Stomach (tissue), 9 donors: ENCODE data around the gene TMEM176A. TPM values are rescaled to one million over a fixed set of nuclear protein-coding genes. Genes with fewer than 3 reads are reported as not detected.

Experiments used
- DNase-seq, 2 donors: peaks; one replicate each; pipeline versions ENCODE4 v3.0.0 to v3.0.0-alpha.2; 2013 to 2019
- H3K27ac ChIP-seq, 5 donors: fragments of 200-600 bp in 4 of 5; sonication (generic) in 4 of 5; one replicate each; pipeline ENCODE4 v1.5.1; 2013 to 2019; ENCODE audit warnings: mild to moderate bottlenecking in 1 of 5, moderate library complexity in 1 of 5
- H3K27me3 ChIP-seq, 3 donors: fragments of 200-600 bp; sonication (generic); one replicate each; pipeline ENCODE4 v1.5.1; 2017 to 2019; ENCODE audit warnings: mixed run types in 1 of 3
- H3K36me3 ChIP-seq, 4 donors: fragments of 200-600 bp; sonication (generic); 1 replicate in 3 of 4; 2 replicates in 1 of 4; pipeline ENCODE4 v1.5.1; 2016 to 2019
- H3K4me1 ChIP-seq, 4 donors: fragments of 200-600 bp; sonication (generic); one replicate each; pipeline ENCODE4 v1.5.1; 2016 to 2019
- H3K4me3 ChIP-seq, 4 donors: fragments of 200-600 bp; sonication (generic) in 3 of 4; one replicate each; pipeline ENCODE4 v1.5.1; 2016 to 2019; ENCODE audit warnings: mild to moderate bottlenecking in 1 of 4
- H3K9me3 ChIP-seq, 4 donors: fragments of 200-600 bp; sonication (generic); one replicate each; pipeline ENCODE4 v1.5.1; 2016 to 2019
- EP300 ChIP-seq: sonication (generic); formaldehyde crosslinking; IDR thresholded peaks from one replicate; pipeline ENCODE4 v1.6.1; 2017; ENCODE audit warnings: antibody characterized with exemption
- POLR2A ChIP-seq, 4 donors: fragments of 450-650 bp; IDR thresholded peaks; one replicate each; pipeline ENCODE4 v1.6.1; 2016; ENCODE audit warnings: antibody characterized with exemption in 4 of 4, control low read depth in 2 of 4, mild to moderate bottlenecking in 1 of 4, moderate library complexity in 1 of 4
- POLR2AphosphoS5 ChIP-seq, 3 donors: sonication (generic); formaldehyde crosslinking; IDR thresholded peaks; one replicate each; pipeline ENCODE4 v1.6.1; 2016; ENCODE audit warnings: antibody characterized with exemption in 3 of 3
- WGBS, 5 donors: extraction: QIAGEN DNeasy Blood & Tissue Kit in 3 of 5; methylation state at CpG; one replicate each; pipeline versions ENCODE4 v1.1.5 to v1.1.7; 2013 to 2018; 5-methylcytosine and 5-hydroxymethylcytosine counted together
- intact Hi-C: fragments of 100-400 bp; cut with DNase I; formaldehyde crosslinking; loops from one replicate; pipeline ENCODE4 v1.15.1; 2023; ENCODE audit warnings: low total_unique reads
- polyA plus RNA-seq, 3 donors: library from polyadenylated mRNA; stranded (reverse); fragments of 200-250 nt; gene quantifications; one replicate each; pipeline ENCODE4 v1.2.3, GENCODE V29; 2013
- total RNA-seq, 5 donors: library from RNA; depleted of rRNA; stranded (reverse); fragments of >200 nt; gene quantifications; one replicate each; pipeline versions ENCODE4 v1.1.0 to v1.2.3, GENCODE V29; 2014 to 2016
- TF ChIP-seq, protein P1 (sequence below), 7 experiments: fragments of 450-650 bp in 4 of 7; fragments of 200-600 bp in 3 of 7; sonication (generic) in 3 of 7; IDR thresholded peaks; one replicate each; pipeline ENCODE4 v1.5.1; 2016 to 2019; ENCODE audit warnings: antibody characterized with exemption in 7 of 7, control low read depth in 2 of 7, mild to moderate bottlenecking in 1 of 7
- donor health status: healthy with polysubstance abuse.
- donor health status: Bipolar disorder and iron deficiency.
- donor health status: healthy.

TMEM176A gene
- total and polyA plus RNA-seq, 8 donors: 14.7 to 116 (median 38.9) TPM

DNA sequence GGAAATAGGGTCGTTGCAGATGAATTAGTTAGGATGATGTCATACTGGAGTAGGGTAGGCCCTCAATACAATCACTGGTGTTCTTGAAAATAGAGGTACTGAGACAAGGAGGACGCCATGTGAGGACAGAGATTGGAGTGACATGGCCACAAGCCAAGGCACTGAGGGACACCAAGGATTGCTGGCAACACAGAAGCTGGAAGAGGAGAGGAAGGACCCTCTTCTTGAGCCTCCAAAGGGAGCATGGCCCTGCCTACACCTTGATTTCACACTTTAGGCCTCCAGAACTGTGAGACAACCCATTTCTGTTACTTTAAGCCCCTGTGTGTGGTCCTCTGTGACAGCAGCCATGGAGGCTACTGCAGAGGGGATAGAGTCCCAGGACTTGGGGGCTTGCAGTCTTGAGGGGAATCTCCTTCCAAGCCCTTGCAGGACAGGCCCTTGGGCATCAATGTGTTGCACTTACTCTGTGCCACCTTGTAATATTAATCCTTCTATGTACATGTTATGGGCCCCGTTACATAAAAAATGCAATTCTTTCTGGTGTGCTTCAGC is 48.1 kb downstream of the TMEM176A start:
- Histone ChIP-seq H3K4me1 (peaks cover 0 to 7% (median 3%) of the 10 kb centered on the region in 4 donors), H3K36me3 (no peaks in the 10 kb centered on the region), H3K9me3 (no peaks in the 10 kb centered on the region), H3K27me3 (peaks cover 0 to 28% (median 0%) of the 10 kb centered on the region in 3 donors), H3K4me3 (no peak overlapping the region), H3K27ac (no peak overlapping the region)
- intact Hi-C loops: no loop called here
- DNase-seq: no peak
- WGBS, 5 donors: 63 to 79% (median 74%) methylated on average over 3 of the region's 3 CpGs
- TF ChIP-seq, protein P1, sequence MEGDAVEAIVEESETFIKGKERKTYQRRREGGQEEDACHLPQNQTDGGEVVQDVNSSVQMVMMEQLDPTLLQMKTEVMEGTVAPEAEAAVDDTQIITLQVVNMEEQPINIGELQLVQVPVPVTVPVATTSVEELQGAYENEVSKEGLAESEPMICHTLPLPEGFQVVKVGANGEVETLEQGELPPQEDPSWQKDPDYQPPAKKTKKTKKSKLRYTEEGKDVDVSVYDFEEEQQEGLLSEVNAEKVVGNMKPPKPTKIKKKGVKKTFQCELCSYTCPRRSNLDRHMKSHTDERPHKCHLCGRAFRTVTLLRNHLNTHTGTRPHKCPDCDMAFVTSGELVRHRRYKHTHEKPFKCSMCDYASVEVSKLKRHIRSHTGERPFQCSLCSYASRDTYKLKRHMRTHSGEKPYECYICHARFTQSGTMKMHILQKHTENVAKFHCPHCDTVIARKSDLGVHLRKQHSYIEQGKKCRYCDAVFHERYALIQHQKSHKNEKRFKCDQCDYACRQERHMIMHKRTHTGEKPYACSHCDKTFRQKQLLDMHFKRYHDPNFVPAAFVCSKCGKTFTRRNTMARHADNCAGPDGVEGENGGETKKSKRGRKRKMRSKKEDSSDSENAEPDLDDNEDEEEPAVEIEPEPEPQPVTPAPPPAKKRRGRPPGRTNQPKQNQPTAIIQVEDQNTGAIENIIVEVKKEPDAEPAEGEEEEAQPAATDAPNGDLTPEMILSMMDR (IDR thresholded peaks at IDR 0.05): no peak
- TF ChIP-seq POLR2A (IDR thresholded peaks at IDR 0.05) (no peak), POLR2AphosphoS5 (IDR thresholded peaks at IDR 0.05) (no peak), EP300 (no peak)

DNA sequence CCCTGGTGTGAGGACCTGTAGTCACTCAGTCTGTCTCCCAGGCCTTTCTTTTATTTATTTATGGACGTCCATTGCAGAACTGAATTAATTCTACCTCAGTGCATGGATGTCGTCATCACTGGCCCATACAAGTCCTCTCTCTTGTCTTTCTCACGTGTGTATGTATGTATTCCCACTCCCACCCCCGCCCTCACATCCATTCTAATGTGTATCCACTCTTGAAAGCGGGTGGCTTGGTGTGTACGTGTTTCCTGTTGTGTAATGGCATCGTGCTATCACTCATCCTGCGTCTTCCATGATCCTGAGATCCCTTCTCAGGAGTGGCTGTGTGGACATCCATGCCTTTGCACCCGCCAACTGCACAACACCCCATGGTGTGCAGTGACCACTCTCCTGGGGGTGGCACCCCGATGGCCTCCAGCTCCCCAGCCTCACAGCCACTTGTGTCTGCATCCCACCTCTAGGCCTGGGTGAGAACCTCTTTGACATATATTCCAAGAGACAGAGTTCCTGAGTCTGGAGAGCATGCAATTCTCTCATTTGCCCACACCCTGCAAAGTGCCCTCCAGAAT is 48.7 kb downstream of the TMEM176A start:
- peaks cover 0 to 7% (median 3%) of the 10 kb centered on the region in 4 donors for H3K4me1 ChIP-seq
- intact Hi-C loops: no loop called here
- WGBS, 5 donors: 77 to 89% (median 85%) methylated on average over 10 of the region's 10 CpGs
- H3K4me3 ChIP-seq: no peak overlapping the region
- no peaks in the 10 kb centered on the region for H3K9me3 ChIP-seq
- no peaks in the 10 kb centered on the region for H3K36me3 ChIP-seq
- TF ChIP-seq POLR2AphosphoS5 (IDR thresholded peaks at IDR 0.05) (no peak), EP300 (no peak), POLR2A (IDR thresholded peaks at IDR 0.05) (no peak)
- TF ChIP-seq, protein P1 (IDR thresholded peaks at IDR 0.05): no peak
- H3K27ac ChIP-seq: no peak overlapping the region
- H3K27me3 ChIP-seq: peaks cover 0 to 28% (median 0%) of the 10 kb centered on the region in 3 donors
- DNase-seq: no peak

DNA sequence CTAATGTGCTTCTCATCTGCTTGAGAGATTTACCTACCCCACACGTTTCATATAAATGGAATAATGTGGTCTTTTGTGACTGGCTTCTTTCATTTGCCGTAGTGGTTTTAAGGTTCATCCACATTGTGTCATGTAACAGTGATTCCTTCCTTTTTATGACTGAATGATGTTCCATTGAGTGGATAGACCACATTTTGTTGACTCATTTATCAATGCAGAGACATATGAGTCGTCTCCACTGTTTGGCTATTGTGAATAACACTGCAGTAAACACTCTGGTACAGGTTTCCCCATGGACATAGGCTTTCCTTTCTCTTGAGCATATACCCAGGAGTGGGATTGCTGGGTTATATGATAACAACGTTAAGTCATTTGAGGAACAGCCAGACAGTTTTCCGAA is 49.7 kb downstream of the TMEM176A start:
- Histone ChIP-seq H3K27ac (no peak overlapping the region), H3K4me1 (peaks cover 0 to 7% (median 3%) of the 10 kb centered on the region in 4 donors), H3K4me3 (no peak overlapping the region), H3K27me3 (peaks cover 0 to 36% (median 0%) of the 10 kb centered on the region in 3 donors), H3K9me3 (no peaks in the 10 kb centered on the region), H3K36me3 (no peaks in the 10 kb centered on the region)
- whole genome bisulfite sequencing, 5 donors: 79 to 84% (median 80%) methylated on average over 5 of the region's 5 CpGs
- intact Hi-C loops: no loop called here
- DNase-seq: no peak
- TF ChIP-seq POLR2A (IDR thresholded peaks at IDR 0.05) (no peak), POLR2AphosphoS5 (IDR thresholded peaks at IDR 0.05) (no peak), EP300 (no peak)
- TF ChIP-seq, protein P1 (IDR thresholded peaks at IDR 0.05): no peak

DNA sequence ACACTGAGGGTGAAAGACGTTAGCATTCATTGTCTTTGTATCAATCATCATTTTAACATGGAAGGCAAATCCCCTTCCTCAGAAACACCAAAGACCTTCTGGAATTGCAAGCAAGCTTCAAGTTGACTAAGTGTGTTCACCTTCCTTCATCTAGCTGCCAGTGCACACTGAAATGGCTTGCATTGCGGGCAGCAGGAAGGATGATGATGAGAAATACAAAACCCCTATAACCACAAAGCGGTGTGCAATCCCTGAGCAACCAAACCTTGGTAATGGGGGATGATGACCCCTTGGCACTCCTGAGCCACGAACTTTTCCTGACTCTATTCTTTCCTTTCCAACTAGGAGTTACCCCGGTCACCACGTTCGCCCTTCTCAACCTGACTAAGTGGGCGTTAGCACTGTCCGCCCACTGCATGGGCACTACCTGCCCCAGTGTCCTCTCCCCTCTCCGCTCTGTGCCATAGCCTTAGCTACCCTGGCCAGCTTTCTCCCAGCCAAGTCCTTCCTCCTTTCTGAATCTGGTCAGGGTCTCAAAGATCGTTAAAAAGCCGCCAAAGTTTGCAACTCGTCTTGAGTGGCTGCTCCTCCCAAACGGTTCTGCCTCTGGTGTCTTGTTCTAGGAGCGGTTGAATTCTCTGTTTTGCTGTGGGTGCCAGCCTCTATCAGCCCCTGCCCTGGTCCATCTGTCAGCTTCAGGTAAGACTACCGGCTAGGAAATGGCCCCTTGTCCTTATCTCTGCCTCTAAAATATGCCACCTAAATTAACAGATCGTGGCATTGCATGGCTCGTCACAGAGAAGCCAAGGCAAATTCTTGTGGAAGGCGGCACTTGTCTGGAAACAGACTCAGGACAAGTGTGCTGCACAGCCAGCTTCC is 51.2 kb downstream of the TMEM176A start:
- Histone ChIP-seq H3K4me1 (no peaks in the 10 kb centered on the region), H3K36me3 (no peaks in the 10 kb centered on the region), H3K27me3 (peaks cover 0 to 38% (median 0%) of the 10 kb centered on the region in 3 donors), H3K4me3 (no peak overlapping the region), H3K27ac (no peak overlapping the region), H3K9me3 (no peaks in the 10 kb centered on the region)
- no peak for DNase-seq
- no peak for TF ChIP-seq EP300
- no peak for TF ChIP-seq POLR2A (IDR thresholded peaks at IDR 0.05)
- TF ChIP-seq, protein P1 (IDR thresholded peaks at IDR 0.05): no peak
- TF ChIP-seq POLR2AphosphoS5 (IDR thresholded peaks at IDR 0.05): no peak
- intact Hi-C loops: no loop called here
- WGBS, 5 donors: 75 to 82% (median 80%) methylated on average over 19 of the region's 19 CpGs
